B cell (primary cell): Measurements from ENCODE around the gene LRCOL1. TPM values are rescaled to one million over a fixed set of nuclear protein-coding genes. Genes with fewer than 3 reads are reported as not detected.

Experiments used
- ATAC-seq: fragments of 200-7000 bp; cut with Tn5 transposase; one replicate; pipeline ENCODE4 v1.10.0; 2021; ENCODE audit warnings: low read depth, mild to moderate bottlenecking, moderate number of reproducible peaks, moderate library complexity
- CTCF ChIA-PET: fragments of 350-600 bp; sonication (Branson Sonifier 250); formaldehyde crosslinking; loops from one replicate; lab custom pipeline; 2021; ENCODE audit warnings: antibody characterized with exemption, inconsistent platforms; lab: Charles Lee
- POLR2A ChIA-PET: fragments of 350-600 bp; sonication (Branson Sonifier 250); formaldehyde crosslinking; loops from one replicate; lab custom pipeline; 2021; ENCODE audit warnings: antibody characterized with exemption; lab: Charles Lee
- DNase-seq: peaks from one replicate; pipeline ENCODE4 v3.0.0; 2013
- H2AFZ ChIP-seq: 2 replicates; pipeline ENCODE4 v1.6.1; 2012; ENCODE audit warnings: mild to moderate bottlenecking, low read depth, low read length; ENCODE audit not compliant: insufficient read depth, poor library complexity, severe bottlenecking
- H3K27ac ChIP-seq, 2 donors: 1 replicate in 1 of 2; 2 replicates in 1 of 2; pipeline ENCODE4 v1.5.1; 2012 to 2013; ENCODE audit warnings: low read length in 2 of 2, mild to moderate bottlenecking in 2 of 2, moderate library complexity in 1 of 2
- H3K27me3 ChIP-seq, 4 experiments: fragments of 200-600 bp in 1 of 4; sonication (generic) in 1 of 4; replicated peaks in 1 of 4; 1 replicate in 2 of 4; 2 replicates in 2 of 4; pipeline versions ENCODE4 v1.6.1 to v1.7.0; 2013 to 2016; ENCODE audit warnings: low read length in 3 of 4, mild to moderate bottlenecking in 2 of 4, mixed read lengths in 1 of 4, moderate library complexity in 1 of 4; ENCODE audit not compliant: insufficient read depth in 4 of 4, control insufficient read depth in 3 of 4; ENCODE audit errors: control extremely low read depth in 1 of 4
- H3K36me3 ChIP-seq, 2 experiments: replicated peaks in 1 of 2; 1 replicate in 1 of 2; 2 replicates in 1 of 2; pipeline versions ENCODE4 v1.6.1 to v1.7.1; 2013; ENCODE audit warnings: low read length in 1 of 2; ENCODE audit not compliant: insufficient read depth in 2 of 2, control insufficient read depth in 1 of 2; ENCODE audit errors: control extremely low read depth in 1 of 2, extremely low read depth in 1 of 2
- H3K4me1 ChIP-seq, 2 donors: fragments of 200-600 bp in 1 of 2; sonication (generic) in 1 of 2; 1 replicate in 1 of 2; 2 replicates in 1 of 2; pipeline versions ENCODE4 v1.5.1 to v1.6.1; 2013 to 2017; ENCODE audit warnings: low read length in 2 of 2; ENCODE audit not compliant: control insufficient read depth in 2 of 2, insufficient read depth in 2 of 2
- H3K4me2 ChIP-seq: replicated peaks from 2 replicates; pipeline ENCODE3; 2012; ENCODE audit warnings: mild to moderate bottlenecking, low read depth, low read length; ENCODE audit not compliant: poor library complexity, severe bottlenecking
- H3K4me3 ChIP-seq, 5 experiments: fragments of 200-600 bp in 1 of 5; sonication (generic) in 1 of 5; 1 replicate in 3 of 5; 2 replicates in 2 of 5; pipeline versions ENCODE4 v1.5.1 to v1.7.0; 2011 to 2016; ENCODE audit warnings: low read length in 4 of 5, mild to moderate bottlenecking in 4 of 5, low read depth in 2 of 5, control low read depth in 1 of 5, moderate library complexity in 1 of 5; ENCODE audit not compliant: insufficient read depth in 1 of 5; ENCODE audit errors: control extremely low read depth in 1 of 5, extremely low read depth in 1 of 5
- H3K79me2 ChIP-seq: fragments of 200-600 bp; sonication (generic); one replicate; pipeline ENCODE4 v1.6.0; 2016; ENCODE audit warnings: low read length; ENCODE audit not compliant: control insufficient read depth, insufficient read depth
- H3K9ac ChIP-seq: fragments of 200-600 bp; sonication (generic); 2 replicates; pipeline ENCODE4 v1.6.1; 2017; ENCODE audit warnings: mild to moderate bottlenecking, low read length, moderate library complexity
- H3K9me3 ChIP-seq, 3 donors: one replicate each; pipeline versions ENCODE4 v1.6.1 to v1.7.1; 2013; ENCODE audit warnings: low read length in 2 of 3; ENCODE audit not compliant: control insufficient read depth in 2 of 3, insufficient read depth in 1 of 3; ENCODE audit errors: control extremely low read depth in 1 of 3
- H4K20me1 ChIP-seq: 2 replicates; pipeline ENCODE4 v1.6.0; 2012; ENCODE audit warnings: mild to moderate bottlenecking, low read length; ENCODE audit not compliant: insufficient read depth, control insufficient read depth, poor library complexity, severe bottlenecking
- H3K27ac Mint-ChIP-seq: one replicate; pipeline ENCODE4 v1.8.0; 2021; ENCODE audit warnings: mixed read lengths
- H3K27me3 Mint-ChIP-seq: one replicate; pipeline ENCODE4 v1.8.0; 2021; ENCODE audit warnings: mixed read lengths
- H3K4me1 Mint-ChIP-seq: one replicate; pipeline ENCODE4 v1.8.0; 2021; ENCODE audit warnings: mixed read lengths
- H3K4me3 Mint-ChIP-seq: one replicate; pipeline ENCODE4 v1.8.0; 2021; ENCODE audit warnings: mixed read lengths
- H3K9me3 Mint-ChIP-seq: one replicate; pipeline ENCODE4 v1.8.0; 2022; ENCODE audit warnings: mixed read lengths; ENCODE audit not compliant: insufficient read depth
- EZH2 ChIP-seq: IDR thresholded peaks from 2 replicates; pipeline ENCODE4 v1.6.1; 2012; ENCODE audit warnings: borderline replicate concordance, low read depth, mild to moderate bottlenecking, moderate library complexity, low read length; ENCODE audit not compliant: insufficient read depth, poor library complexity, severe bottlenecking
- WGBS: methylation state at CpG from one replicate; pipeline ENCODE4 v1.1.5; 2013; ENCODE audit warnings: missing lambda C conversion rate; ENCODE audit not compliant: insufficient coverage; 5-methylcytosine and 5-hydroxymethylcytosine counted together
- intact Hi-C: fragments of 100-400 bp; cut with micrococcal nuclease; formaldehyde crosslinking; loops from one replicate; pipeline ENCODE4 v1.10.0; 2022
- polyA plus RNA-seq: library from polyadenylated mRNA; depleted of rRNA; stranded (reverse); fragments of >200 nt; gene quantifications from 2 replicates; pipeline ENCODE4 v1.2.3, GENCODE V29; 2012
- total RNA-seq, 2 donors: library from RNA; stranded (reverse); fragments of 120-200 nt in 1 of 2; gene quantifications; 1 replicate in 1 of 2; 2 replicates in 1 of 2; pipeline versions ENCODE4 v1.2.3 to v1.2.4, GENCODE V29; 2013 to 2022
- TF ChIP-seq, protein P1 (sequence below): fragments of 200-600 bp; IDR thresholded peaks from one replicate; pipeline ENCODE4 v1.8.0; 2022; ENCODE audit warnings: antibody characterized with exemption, mild to moderate bottlenecking

LRCOL1 gene
- total and polyA plus RNA-seq, 2 donors (not counting 1 experiment from before 2014, with no cell fraction given) = not detected

DNA sequence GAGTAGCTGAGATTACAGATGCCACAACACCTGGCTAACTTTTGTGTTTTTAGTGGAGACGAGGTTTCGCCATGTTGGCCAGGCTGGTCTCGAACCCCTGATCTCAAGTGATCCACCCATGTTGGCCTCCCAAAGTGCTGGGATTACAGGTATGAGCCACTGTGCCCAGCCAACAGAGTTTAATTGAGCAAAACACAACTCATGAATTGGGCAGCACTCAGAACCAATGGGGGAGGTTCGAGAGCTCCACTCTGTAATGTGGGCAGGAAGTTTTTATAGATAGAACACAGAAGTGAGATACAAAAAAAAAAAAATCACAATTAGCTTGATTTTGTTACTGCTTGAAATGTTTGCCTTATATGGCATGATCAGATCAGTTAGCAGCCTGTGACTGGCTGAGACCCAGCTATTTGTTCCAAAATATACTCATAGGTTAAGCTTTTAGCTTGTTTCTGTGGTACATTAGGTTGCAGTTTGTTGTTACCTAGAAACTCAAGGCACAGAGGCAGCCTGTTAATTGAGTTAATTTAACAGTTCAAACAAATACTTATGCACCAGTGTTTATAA lies 6.8 kb upstream of the LRCOL1 start:
- H3K9me3 ChIP-seq = peaks cover 6 to 30% (median 19%) of the 10 kb centered on the region in 3 donors
- Mint-ChIP-seq H3K27ac (no peak overlapping the region), H3K4me1 (peaks cover 11% of the 10 kb centered on the region), H3K9me3 (no peaks in the 10 kb centered on the region), H3K27me3 (peaks cover 26% of the 10 kb centered on the region), H3K4me3 (no peak overlapping the region)
- H3K4me3 ChIP-seq = no peak overlapping the region
- no peaks in the 10 kb centered on the region for H3K36me3 ChIP-seq
- intact Hi-C loops = no loop called here
- H2AFZ ChIP-seq = no peak overlapping the region
- TF ChIP-seq EZH2 = no peak
- TF ChIP-seq, protein P1, sequence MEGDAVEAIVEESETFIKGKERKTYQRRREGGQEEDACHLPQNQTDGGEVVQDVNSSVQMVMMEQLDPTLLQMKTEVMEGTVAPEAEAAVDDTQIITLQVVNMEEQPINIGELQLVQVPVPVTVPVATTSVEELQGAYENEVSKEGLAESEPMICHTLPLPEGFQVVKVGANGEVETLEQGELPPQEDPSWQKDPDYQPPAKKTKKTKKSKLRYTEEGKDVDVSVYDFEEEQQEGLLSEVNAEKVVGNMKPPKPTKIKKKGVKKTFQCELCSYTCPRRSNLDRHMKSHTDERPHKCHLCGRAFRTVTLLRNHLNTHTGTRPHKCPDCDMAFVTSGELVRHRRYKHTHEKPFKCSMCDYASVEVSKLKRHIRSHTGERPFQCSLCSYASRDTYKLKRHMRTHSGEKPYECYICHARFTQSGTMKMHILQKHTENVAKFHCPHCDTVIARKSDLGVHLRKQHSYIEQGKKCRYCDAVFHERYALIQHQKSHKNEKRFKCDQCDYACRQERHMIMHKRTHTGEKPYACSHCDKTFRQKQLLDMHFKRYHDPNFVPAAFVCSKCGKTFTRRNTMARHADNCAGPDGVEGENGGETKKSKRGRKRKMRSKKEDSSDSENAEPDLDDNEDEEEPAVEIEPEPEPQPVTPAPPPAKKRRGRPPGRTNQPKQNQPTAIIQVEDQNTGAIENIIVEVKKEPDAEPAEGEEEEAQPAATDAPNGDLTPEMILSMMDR = no peak
- no peaks in the 10 kb centered on the region for H4K20me1 ChIP-seq
- H3K4me1 ChIP-seq = peaks cover 6 to 11% of the 10 kb centered on the region in 2 donors
- POLR2A ChIA-PET = no interaction called here
- H3K79me2 ChIP-seq = no peaks in the 10 kb centered on the region
- peaks cover 0 to 40% (median 25%) of the 10 kb centered on the region in 4 experiments for H3K27me3 ChIP-seq
- 82% methylated on average over 3 of the region's 4 CpGs for WGBS
- no peak for ATAC-seq
- H3K4me2 ChIP-seq = no peak overlapping the region
- CTCF ChIA-PET = interaction anchor here (1.1 to 5.8 kb wide), 5 partner anchors 16 to 464 kb away, joined by 3 to 73 read pairs (median 7); no protein-coding TSS in a partner anchor
- H3K27ac ChIP-seq = no peak overlapping the region
- H3K9ac ChIP-seq = no peak overlapping the region
- DNase-seq = no peak

DNA sequence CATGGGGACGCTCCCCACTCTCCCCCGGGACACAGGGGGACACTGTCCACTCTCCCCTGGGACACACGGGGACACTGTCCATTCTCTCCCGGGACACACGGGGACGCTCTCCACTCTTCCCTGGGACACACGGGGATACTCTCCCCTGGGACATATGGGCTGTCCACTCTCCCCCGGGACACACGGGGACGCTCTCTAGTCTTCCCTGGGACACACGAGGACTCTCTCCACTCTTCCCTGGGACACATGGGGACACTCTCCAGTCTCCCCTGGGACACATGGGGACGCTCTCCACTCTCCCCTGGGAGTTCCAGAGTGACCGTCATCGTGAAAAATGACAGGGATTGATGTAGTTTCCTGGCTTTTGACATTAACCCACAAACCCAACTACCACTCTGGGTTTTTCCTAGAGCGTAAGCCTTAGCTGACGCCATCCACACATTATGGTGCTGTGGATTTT lies 5.2 kb upstream of the LRCOL1 start:
- H3K27me3 ChIP-seq = peaks cover 0 to 47% (median 28%) of the 10 kb centered on the region in 4 experiments
- no peak overlapping the region for H3K4me3 Mint-ChIP-seq
- H3K27me3 Mint-ChIP-seq = peaks cover 38% of the 10 kb centered on the region
- H4K20me1 ChIP-seq = no peaks in the 10 kb centered on the region
- H3K9me3 ChIP-seq = peaks cover 6 to 39% (median 19%) of the 10 kb centered on the region in 3 donors
- POLR2A ChIA-PET = no interaction called here
- H3K4me3 ChIP-seq = no peak overlapping the region
- H3K36me3 ChIP-seq = no peaks in the 10 kb centered on the region
- intact Hi-C loops = loop anchor here (1.0 kb wide), 2 partner anchors 15 to 200 kb away; no protein-coding TSS in a partner anchor
- ATAC-seq (no peak), DNase-seq (no peak)
- 75% methylated on average over 12 of the region's 16 CpGs for WGBS
- H3K79me2 ChIP-seq = no peaks in the 10 kb centered on the region
- H3K9me3 Mint-ChIP-seq = no peaks in the 10 kb centered on the region
- TF ChIP-seq EZH2 = no peak
- TF ChIP-seq, protein P1 = no peak
- CTCF ChIA-PET = interaction anchor here (1.0 to 5.8 kb wide), 19 partner anchors 10 to 464 kb away, joined by 3 to 73 read pairs (median 4); no protein-coding TSS in a partner anchor
- no peak overlapping the region for H2AFZ ChIP-seq
- H3K9ac ChIP-seq = no peak overlapping the region
- H3K27ac Mint-ChIP-seq = no peak overlapping the region
- peaks cover 11% of the 10 kb centered on the region for H3K4me1 Mint-ChIP-seq
- no peak overlapping the region for H3K4me2 ChIP-seq
- no peak overlapping the region for H3K27ac ChIP-seq
- H3K4me1 ChIP-seq = peaks cover 8 to 13% of the 10 kb centered on the region in 2 donors
